Transverse colon (tissue), 4 donors: ENCODE results near the gene FGD3. TPM values are rescaled to one million over a fixed set of nuclear protein-coding genes. Genes with fewer than 3 reads are reported as not detected.

Source experiments
- DNase-seq: peaks from one replicate; pipeline ENCODE4 v3.0.0-alpha.2; 2019
- H3K27ac ChIP-seq, 4 donors: fragments of 200-600 bp; sonication (generic); 2 replicates each; pipeline ENCODE4 v1.5.1; 2016 to 2018; ENCODE audit warnings: inconsistent platforms in 4 of 4
- H3K27me3 ChIP-seq: fragments of 200-600 bp; sonication (generic); 2 replicates; pipeline ENCODE4 v1.5.1; 2017; ENCODE audit warnings: inconsistent platforms
- H3K36me3 ChIP-seq, 4 donors: fragments of 200-600 bp; sonication (generic); 2 replicates each; pipeline ENCODE4 v1.5.1; 2017 to 2019; ENCODE audit warnings: inconsistent platforms in 4 of 4
- H3K4me1 ChIP-seq, 4 donors: fragments of 200-600 bp; sonication (generic); 2 replicates each; pipeline ENCODE4 v1.5.1; 2017 to 2020; ENCODE audit warnings: inconsistent platforms in 4 of 4
- H3K4me3 ChIP-seq, 4 donors: fragments of 200-600 bp; sonication (generic); 1 replicate in 1 of 4; 2 replicates in 3 of 4; pipeline versions ENCODE4 v1.5.1 to v1.6.1; 2017 to 2019; ENCODE audit warnings: inconsistent platforms in 4 of 4
- H3K9me3 ChIP-seq, 2 donors: fragments of 200-600 bp; sonication (generic); 2 replicates each; pipeline ENCODE4 v1.5.1; 2017 to 2019; ENCODE audit warnings: inconsistent platforms in 2 of 2
- EP300 ChIP-seq: sonication (generic); formaldehyde crosslinking; IDR thresholded peaks from one replicate; pipeline ENCODE4 v1.6.1; 2017; ENCODE audit warnings: antibody characterized with exemption, low read depth
- POLR2A ChIP-seq: fragments of 450-650 bp; IDR thresholded peaks from one replicate; pipeline ENCODE4 v1.6.1; 2016; ENCODE audit warnings: antibody characterized with exemption, mild to moderate bottlenecking, moderate library complexity
- POLR2AphosphoS5 ChIP-seq, 3 donors: sonication (generic); formaldehyde crosslinking; IDR thresholded peaks; one replicate each; pipeline ENCODE4 v1.6.1; 2016; ENCODE audit warnings: antibody characterized with exemption in 3 of 3
- WGBS, 2 donors: methylation state at CpG; one replicate each; pipeline ENCODE4 v1.1.5; 2018; ENCODE audit warnings: low coverage in 1 of 2; 5-methylcytosine and 5-hydroxymethylcytosine counted together
- in situ Hi-C, 4 donors: fragments of 200-750 bp; cut with MboI; loops; one replicate each; pipeline versions ENCODE4 v1.15.0 to v1.15.1; 2017; ENCODE audit warnings: low sequenced_read_pairs in 3 of 4, low pct_ligation_motif_present in 1 of 4, low pct_unique_long_range_greater_than_20kb in 1 of 4
- intact Hi-C: fragments of 100-400 bp; cut with DNase I; formaldehyde crosslinking; loops from one replicate; pipeline ENCODE4 v1.15.1; 2023; ENCODE audit warnings: low total_unique reads
- total RNA-seq, 4 donors: library from RNA; depleted of rRNA; stranded (reverse); fragments of >200 nt; gene quantifications; one replicate each; pipeline ENCODE4 v1.1.0, GENCODE V29; 2016
- TF ChIP-seq, protein P1 (sequence below), 5 experiments: fragments of 200-600 bp in 3 of 5; fragments of 450-650 bp in 2 of 5; sonication (generic) in 3 of 5; IDR thresholded peaks; 1 replicate in 2 of 5; 2 replicates in 3 of 5; pipeline ENCODE4 v1.5.1; 2016 to 2017; ENCODE audit warnings: antibody characterized with exemption in 5 of 5, inconsistent platforms in 3 of 5, mild to moderate bottlenecking in 2 of 5, moderate library complexity in 1 of 5

Gene FGD3
- total RNA-seq, 4 donors from 2014 or later = 5.2 to 9.7 (median 6.0) TPM; not detected in 1

GRCh38 chr9:93032545-93032944 lies 85.2 kb downstream of the FGD3 start:
- DNase-seq = no peak
- Histone ChIP-seq H3K27me3 (no peaks in the 10 kb centered on the region), H3K4me3 (no peak overlapping the region), H3K27ac (no peak overlapping the region), H3K36me3 (no peaks in the 10 kb centered on the region), H3K4me1 (no peaks in the 10 kb centered on the region), H3K9me3 (no peaks in the 10 kb centered on the region)
- intact Hi-C loops = no loop called here
- TF ChIP-seq POLR2AphosphoS5 (IDR thresholded peaks at IDR 0.05) (no peak), POLR2A (no peak), EP300 (no peak)
- TF ChIP-seq, protein P1, sequence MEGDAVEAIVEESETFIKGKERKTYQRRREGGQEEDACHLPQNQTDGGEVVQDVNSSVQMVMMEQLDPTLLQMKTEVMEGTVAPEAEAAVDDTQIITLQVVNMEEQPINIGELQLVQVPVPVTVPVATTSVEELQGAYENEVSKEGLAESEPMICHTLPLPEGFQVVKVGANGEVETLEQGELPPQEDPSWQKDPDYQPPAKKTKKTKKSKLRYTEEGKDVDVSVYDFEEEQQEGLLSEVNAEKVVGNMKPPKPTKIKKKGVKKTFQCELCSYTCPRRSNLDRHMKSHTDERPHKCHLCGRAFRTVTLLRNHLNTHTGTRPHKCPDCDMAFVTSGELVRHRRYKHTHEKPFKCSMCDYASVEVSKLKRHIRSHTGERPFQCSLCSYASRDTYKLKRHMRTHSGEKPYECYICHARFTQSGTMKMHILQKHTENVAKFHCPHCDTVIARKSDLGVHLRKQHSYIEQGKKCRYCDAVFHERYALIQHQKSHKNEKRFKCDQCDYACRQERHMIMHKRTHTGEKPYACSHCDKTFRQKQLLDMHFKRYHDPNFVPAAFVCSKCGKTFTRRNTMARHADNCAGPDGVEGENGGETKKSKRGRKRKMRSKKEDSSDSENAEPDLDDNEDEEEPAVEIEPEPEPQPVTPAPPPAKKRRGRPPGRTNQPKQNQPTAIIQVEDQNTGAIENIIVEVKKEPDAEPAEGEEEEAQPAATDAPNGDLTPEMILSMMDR (IDR thresholded peaks at IDR 0.05) = no peak
- WGBS, 2 donors = 80 to 84% methylated on average over 1 to 11 of the region's 12 CpGs
- in situ Hi-C loops = no loop called here

DNA sequence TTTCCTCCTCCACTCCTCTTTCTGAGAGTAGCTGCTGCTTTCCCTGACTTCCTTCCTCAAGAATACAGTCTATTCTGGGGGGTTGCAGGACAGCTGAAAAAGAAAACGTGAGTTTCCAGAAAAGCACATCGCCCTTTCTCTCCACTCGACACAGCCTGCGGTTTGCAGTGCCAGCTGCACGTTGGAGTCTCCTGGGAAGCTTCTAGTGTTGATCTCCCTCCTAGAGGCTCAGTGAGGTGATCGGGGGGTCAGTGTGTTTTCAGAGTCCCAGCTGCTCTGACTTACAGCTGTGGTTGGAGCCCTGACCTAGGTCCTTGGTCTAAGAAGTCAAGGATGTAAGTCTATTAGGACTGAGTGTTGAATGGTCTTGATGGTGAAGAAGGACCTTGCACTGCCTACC lies 86.2 kb downstream of the FGD3 start:
- WGBS, 2 donors = 40 to 79% methylated on average over 1 to 6 of the region's 6 CpGs
- no peaks in the 10 kb centered on the region for H3K4me1 ChIP-seq
- H3K27me3 ChIP-seq = no peaks in the 10 kb centered on the region
- in situ Hi-C loops = no loop called here
- no peak overlapping the region for H3K27ac ChIP-seq
- no peak for DNase-seq
- H3K9me3 ChIP-seq = no peaks in the 10 kb centered on the region
- H3K4me3 ChIP-seq = no peak overlapping the region
- intact Hi-C loops = no loop called here
- TF ChIP-seq POLR2AphosphoS5 (IDR thresholded peaks at IDR 0.05) (no peak), POLR2A (no peak), EP300 (no peak)
- TF ChIP-seq, protein P1 (IDR thresholded peaks at IDR 0.05) = no peak
- no peaks in the 10 kb centered on the region for H3K36me3 ChIP-seq

DNA sequence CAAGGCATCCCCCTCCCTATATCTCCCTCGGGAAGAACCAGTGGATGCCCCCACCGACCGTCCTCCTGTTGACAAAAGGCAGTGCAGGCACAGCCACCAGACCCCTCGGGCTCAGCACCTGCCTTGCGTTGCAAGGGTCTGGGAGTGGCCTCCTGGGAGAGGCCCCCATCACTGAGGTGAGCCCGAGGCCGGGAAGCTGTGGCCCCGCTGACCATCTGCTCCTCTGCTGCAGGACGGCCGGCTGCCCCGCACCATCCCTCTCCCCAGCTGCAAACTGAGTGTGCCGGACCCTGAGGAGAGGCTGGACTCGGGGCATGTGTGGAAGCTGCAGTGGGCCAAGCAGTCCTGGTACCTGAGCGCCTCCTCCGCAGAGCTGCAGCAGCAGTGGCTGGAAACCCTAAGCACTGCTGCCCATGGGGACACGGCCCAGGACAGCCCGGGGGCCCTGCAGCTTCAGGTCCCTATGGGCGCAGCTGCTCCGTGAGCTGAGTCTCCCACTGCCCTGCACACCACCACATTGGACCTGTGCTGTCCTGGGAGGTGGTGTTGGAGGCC lies 87.9 kb downstream of the FGD3 start:
- WGBS, 2 donors = 95% methylated on average over 12 of the region's 19 CpGs; no CpG with 5 or more reads in 1 of the 2 donors
- DNase-seq = no peak
- intact Hi-C loops (no loop called here), in situ Hi-C loops (no loop called here)
- H3K36me3 ChIP-seq = no peaks in the 10 kb centered on the region
- no peaks in the 10 kb centered on the region for H3K4me1 ChIP-seq
- no peaks in the 10 kb centered on the region for H3K9me3 ChIP-seq
- no peak overlapping the region for H3K27ac ChIP-seq
- H3K4me3 ChIP-seq = no peak overlapping the region
- TF ChIP-seq POLR2A = no peak
- TF ChIP-seq, protein P1 (IDR thresholded peaks at IDR 0.05) = no peak
- no peaks in the 10 kb centered on the region for H3K27me3 ChIP-seq

DNA sequence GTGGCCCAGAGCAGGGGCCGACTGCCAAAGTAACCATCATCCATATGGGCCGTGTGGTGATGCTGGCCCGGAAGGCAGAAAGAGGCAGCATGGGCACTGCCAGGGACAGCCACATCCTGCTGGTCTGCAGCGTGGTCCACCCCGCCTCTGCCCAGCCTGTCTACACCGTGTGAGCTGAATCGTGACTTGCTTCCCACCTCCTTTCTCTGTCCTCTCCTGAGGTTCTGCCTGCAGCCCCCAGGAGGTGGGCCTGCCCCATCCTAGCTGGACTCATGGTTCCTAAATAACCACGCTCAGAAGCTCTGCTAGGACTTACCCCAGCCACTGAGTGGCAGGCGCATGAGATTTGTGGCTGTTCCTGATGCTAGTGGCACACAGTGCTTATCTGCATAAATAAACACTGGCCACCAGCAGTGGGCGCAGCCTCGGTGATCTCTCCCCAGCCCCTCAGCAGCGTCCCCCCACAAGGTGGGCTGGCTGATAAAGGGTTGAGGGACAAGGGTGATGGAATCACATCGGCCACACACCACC lies 88.6 kb downstream of the FGD3 start:
- WGBS, 2 donors = 86% methylated on average over 13 of the region's 13 CpGs; no CpG with 5 or more reads in 1 of the 2 donors
- TF ChIP-seq, protein P1 (IDR thresholded peaks at IDR 0.05) = no peak
- no peak for TF ChIP-seq POLR2AphosphoS5 (IDR thresholded peaks at IDR 0.05)
- no peak for TF ChIP-seq EP300
- no peak for TF ChIP-seq POLR2A

More for the DNA sequence above, 88.6 kb downstream of the FGD3 start:
- Histone ChIP-seq H3K27ac (no peak overlapping the region), H3K36me3 (no peaks in the 10 kb centered on the region), H3K4me3 (no peak overlapping the region), H3K4me1 (no peaks in the 10 kb centered on the region), H3K27me3 (no peaks in the 10 kb centered on the region), H3K9me3 (no peaks in the 10 kb centered on the region)
- in situ Hi-C loops (no loop called here), intact Hi-C loops (no loop called here)
- DNase-seq = no peak
